Ascending aorta (tissue), 1 donor: ENCODE measurements around the gene TSNAXIP1. TPM values are rescaled to one million over a fixed set of nuclear protein-coding genes. Genes with fewer than 3 reads are reported as not detected.

Experiments used
- total RNA-seq: library from RNA; depleted of rRNA; stranded (reverse); fragments of >200 nt; gene quantifications from one replicate; pipeline ENCODE4 v1.1.0, GENCODE V29; 2016

TSNAXIP1 gene
- total RNA-seq, 1 donor from 2014 or later, result 5.4 TPM

Other genes with a start within 250 kb of the TSNAXIP1 start
- 38.6 TPM for gene CTCF, start 244.4 kb upstream of the TSNAXIP1 start, total RNA-seq
- gene CARMIL2, start 161.7 kb upstream of the TSNAXIP1 start, total RNA-seq, result 1.9 TPM
- gene ACD, start 146.6 kb upstream of the TSNAXIP1 start, total RNA-seq, result 14.5 TPM
- gene PARD6A, start 145.9 kb upstream of the TSNAXIP1 start, total RNA-seq, result 8.4 TPM
- gene ENKD1, start 140.1 kb upstream of the TSNAXIP1 start, total RNA-seq, result 42.5 TPM
- 1.6 TPM for gene C16orf86, start 140.1 kb upstream of the TSNAXIP1 start, total RNA-seq
- 43.5 TPM for gene GFOD2, start 87.6 kb upstream of the TSNAXIP1 start, total RNA-seq
- gene RANBP10, start 329 bp upstream of the TSNAXIP1 start, total RNA-seq, result 50.0 TPM
- 85.4 TPM for gene THAP11, start 35.4 kb downstream of the TSNAXIP1 start, total RNA-seq
- 156 TPM for gene NUTF2, start 40.0 kb downstream of the TSNAXIP1 start, total RNA-seq
- 220 TPM for gene CENPT, start 40.8 kb downstream of the TSNAXIP1 start, total RNA-seq
- 125 TPM for gene EDC4, start 66.2 kb downstream of the TSNAXIP1 start, total RNA-seq
- gene NRN1L, start 78.0 kb downstream of the TSNAXIP1 start, total RNA-seq, result not detected
- 41.0 TPM for gene PSKH1, start 86.4 kb downstream of the TSNAXIP1 start, total RNA-seq
- 0.43 TPM for gene CTRL, start 125.0 kb downstream of the TSNAXIP1 start, total RNA-seq
- 13.9 TPM for gene PSMB10, start 130.0 kb downstream of the TSNAXIP1 start, total RNA-seq
- gene LCAT, start 137.2 kb downstream of the TSNAXIP1 start, total RNA-seq, result 6.6 TPM
- gene SLC12A4, start 161.7 kb downstream of the TSNAXIP1 start, total RNA-seq, result 83.2 TPM
- gene DPEP3, start 173.6 kb downstream of the TSNAXIP1 start, total RNA-seq, result not detected
- 1.1 TPM for gene DPEP2, start 192.6 kb downstream of the TSNAXIP1 start, total RNA-seq
- not detected for gene DPEP2NB, start 209.0 kb downstream of the TSNAXIP1 start, total RNA-seq
- gene DDX28, start 216.3 kb downstream of the TSNAXIP1 start, total RNA-seq, result 3.0 TPM
- gene DUS2, start 216.4 kb downstream of the TSNAXIP1 start, total RNA-seq, result 7.6 TPM